ENCODE measurements around the gene SOX6.

The SOX6 gene

DNA sequence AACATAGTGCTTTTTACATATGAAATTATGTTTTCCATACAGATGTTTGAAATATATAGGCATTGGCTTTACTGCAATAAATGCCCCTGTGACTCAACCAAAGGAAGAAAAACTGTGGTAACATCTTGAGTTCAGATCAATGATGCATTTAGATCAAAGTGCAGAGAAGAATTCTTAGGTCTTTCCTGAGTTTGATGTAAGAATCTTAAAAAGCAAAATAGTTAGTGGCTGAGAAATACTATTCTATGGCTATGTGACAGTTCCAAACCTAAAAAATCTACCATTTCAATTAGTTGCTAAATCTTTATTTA, 93.7 kb downstream of the SOX6 start:
- no peak for DNase-seq

- no peak for DNase-seq
Observed at GRCh38 chr11:16261836-16262644, 94.3 kb downstream of the SOX6 start.

DNA sequence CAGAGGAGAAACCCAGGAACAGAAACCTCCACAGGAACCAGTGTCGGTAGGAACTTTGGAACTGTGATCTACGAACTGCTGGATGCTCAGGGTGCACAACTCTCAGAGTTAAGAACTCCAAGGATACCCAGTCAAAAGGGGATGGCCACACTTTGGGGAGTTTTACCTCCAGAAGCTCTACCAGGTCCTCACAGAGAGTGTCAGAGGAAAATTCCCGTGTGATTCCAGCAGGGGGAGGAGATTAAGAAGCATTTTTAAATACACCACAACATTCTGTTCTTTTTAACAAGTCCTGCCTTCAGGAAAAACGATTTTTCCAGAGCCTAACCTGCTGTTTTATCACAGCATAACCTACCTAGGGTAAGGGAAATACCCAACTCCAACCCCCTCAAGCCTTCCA, 104.0 kb downstream of the SOX6 start:
- DNase-seq: no peak

GRCh38 chr11:16248248-16248647, 108.1 kb downstream of the SOX6 start:
- DNase-seq: no peak

GRCh38 chr11:16242806-16243205, 113.5 kb downstream of the SOX6 start:
- no peak for DNase-seq

DNA sequence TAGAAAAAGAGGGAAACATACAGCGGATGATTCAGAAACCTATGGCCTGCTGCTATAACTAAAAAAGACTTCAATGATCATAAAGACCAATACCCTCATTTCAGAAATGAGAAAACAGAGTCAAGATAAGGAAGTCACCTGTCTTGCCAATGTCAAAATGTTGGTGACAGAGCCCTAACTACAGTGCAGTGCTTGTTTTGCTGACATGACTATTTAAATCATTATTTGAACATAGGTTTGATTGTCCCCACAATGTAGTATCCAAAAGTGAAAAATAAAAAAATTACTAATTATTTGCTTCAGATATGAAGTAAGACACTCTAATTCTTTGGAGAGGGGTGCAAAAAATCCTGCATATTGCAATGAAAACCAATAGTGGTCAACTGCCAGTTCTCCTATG, 115.7 kb downstream of the SOX6 start:
- no peak for DNase-seq

GRCh38 chr11:16239141-16240105, 116.9 kb downstream of the SOX6 start:
- no peak for DNase-seq

DNA sequence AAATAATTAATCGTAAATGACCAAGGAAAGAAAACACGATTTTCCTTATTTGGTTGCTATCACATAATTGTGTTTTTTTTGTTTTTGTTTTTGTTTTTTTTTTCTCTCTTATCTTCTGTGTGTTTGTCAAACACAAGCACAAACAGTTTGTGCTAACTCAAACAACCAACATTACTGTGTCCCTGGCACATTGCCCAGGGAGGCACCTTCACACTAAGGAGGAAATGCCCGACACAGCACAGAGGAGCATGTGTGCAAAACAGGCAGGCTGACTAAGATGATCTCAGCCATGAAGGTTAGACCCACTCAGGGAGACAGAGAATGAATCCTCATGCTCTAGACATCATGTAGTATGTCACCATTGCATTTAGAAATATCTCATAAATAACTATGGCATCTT, 130.1 kb downstream of the SOX6 start:
- DNase-seq: no peak

DNA sequence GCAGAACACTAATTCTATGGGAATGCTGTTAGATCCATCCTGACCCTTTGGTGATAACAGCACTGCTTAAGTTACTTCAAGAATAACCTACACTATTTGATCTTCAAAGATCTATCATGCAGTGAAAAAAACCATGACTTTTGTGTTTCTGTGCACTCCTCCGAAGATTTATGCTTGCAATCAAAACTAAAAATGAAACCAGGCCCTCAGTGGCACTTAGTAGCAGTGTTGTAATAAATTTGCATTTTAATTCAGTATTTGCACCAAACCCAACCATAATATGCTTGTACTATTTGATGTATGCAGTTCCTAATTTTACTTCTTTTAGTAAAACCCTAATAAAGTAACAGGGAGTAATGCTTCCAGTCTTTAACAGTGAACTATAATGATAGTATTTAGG, 130.7 kb downstream of the SOX6 start:
- DNase-seq: no peak

DNA sequence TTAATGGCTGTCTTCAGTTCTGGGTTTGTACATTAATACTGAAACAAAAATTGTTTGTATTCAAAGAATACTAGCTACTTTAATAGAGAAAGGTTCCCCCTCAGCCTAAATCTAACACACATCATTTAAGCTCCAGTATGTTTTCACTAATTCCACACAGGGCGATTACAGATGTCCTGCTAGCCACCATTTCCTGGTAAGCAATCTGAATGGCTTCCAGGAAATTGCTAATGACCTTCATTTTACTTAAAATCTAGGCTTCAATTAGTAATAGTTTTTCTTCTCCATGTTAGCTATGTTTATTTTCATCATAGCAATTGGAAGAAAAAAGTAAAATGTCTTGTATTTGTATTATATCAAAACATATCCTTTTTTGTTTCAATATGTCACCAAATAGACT, 132.8 kb downstream of the SOX6 start:
- DNase-seq: no peak

DNA sequence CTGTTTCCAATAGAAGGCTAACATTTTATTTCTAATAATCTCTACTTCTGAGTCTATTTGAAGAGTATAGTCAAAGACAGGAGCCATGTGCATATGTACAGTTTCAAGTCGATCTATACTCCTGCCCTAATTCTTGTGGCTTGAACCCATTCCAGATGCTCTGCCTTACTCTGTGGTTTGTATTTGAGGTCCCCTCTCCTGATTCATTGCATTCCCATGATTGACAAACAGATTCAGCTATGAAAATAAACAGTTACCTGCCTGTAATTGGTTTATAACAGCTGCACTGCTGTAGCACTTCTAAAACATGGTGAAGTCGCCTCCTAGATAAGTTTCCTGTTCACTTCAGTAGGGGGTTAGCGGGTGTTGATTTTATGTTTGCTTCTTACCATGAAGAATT, 138.7 kb downstream of the SOX6 start:
- no peak for DNase-seq

DNA sequence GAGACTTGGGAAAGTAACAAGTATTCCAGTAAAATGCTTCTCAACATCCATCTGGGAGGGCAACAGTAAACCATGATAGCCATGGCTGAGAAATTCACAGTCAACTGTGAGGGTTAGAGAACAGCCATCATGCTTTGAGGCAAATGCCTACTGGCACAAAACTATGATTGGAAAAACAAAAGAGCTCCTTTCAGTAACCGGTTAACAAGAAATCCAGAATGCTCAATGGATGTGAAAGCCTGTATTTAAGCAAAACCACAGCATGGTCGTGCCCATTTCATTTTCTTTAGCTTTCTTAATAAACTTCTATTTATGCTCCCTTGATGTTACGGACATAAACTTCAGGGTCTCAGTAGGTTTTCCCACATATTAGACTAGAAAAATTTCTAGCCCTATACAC, 139.5 kb downstream of the SOX6 start:
- no peak for DNase-seq

- no peak for DNase-seq
Observed at GRCh38 chr11:16215352-16215751, 141.0 kb downstream of the SOX6 start.

DNA sequence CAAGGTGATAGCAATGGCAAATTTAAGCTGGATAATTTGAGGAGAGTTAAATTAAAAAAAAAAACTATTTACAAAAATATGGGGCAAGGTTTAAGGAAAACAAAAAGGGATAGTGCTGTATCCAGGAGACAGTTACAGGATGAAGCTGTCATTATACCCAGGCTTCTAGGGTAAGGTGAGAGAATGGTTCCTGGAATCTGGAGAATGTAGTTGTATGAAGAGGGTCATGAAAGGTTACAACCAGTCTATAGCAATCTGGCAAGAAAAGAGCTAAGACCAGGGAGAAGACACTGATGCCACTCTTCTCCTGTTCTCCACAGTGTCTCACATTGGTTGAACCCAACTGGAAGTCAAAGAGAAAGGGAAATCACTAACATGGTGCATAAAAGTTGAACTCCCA, 144.9 kb downstream of the SOX6 start:
- DNase-seq: no peak

DNA sequence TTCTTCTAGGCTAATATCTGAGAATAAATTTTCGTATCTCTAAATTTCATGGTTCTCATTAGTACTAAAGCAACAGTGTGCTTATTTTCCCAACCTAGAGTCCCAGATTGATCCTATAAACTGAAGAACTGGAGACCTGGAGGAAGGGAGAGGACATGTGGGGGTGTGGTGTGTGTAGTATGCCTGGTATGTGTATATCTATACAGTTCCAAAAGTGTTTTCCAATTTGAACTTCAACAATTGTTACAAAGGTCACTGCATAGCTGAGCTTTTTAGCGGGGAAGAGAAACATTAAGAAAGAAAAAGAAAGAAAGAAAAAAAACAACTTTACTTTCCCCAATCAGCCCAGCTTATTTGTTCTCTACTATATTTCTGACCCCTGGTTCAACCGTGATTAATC, 152.1 kb downstream of the SOX6 start:
- no peak for DNase-seq

- DNase-seq: no peak
Observed at GRCh38 chr11:16195651-16196050, 160.7 kb downstream of the SOX6 start.

DNA sequence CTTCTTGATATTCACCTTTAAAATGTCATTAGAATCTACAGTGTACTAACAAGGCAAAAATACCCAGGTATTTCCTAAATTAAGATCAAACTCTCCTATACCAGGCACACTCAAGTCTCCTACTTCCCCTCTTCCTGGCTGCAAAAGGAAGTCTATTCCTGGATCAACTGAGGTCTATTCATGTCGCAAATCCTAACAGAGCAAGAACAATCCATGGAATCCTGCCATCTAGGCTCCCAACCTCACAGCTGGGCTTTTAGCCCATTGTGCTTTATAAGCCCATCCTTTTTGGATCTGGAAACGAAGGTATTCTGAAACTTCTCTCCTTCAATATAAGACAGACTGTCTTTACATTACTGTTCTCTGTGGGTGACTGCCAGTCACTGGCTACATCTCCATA, 161.8 kb downstream of the SOX6 start:
- DNase-seq: no peak

DNA sequence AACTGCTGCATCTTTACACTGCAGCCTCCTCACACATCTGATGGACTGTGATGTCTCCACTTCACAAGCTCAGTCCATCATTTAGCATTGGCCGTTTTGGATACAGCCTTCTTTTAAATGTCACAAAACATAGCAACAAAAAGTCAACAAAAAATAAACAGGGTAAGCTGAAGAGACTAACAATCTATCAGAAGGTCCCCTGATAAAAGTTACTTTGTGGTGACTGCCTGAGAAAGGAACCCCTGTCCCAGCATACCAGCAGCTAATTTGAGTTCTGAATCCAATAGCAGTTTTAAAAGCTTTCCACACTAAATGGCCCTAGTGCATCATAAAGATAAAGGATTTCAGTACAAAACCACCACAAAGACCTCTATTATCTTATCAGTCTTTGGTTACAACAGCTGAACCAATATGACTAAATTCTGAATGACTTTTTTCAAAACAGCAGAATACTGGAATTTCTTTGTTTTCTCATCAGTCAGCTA, 162.4 kb downstream of the SOX6 start:
- DNase-seq: no peak

DNA sequence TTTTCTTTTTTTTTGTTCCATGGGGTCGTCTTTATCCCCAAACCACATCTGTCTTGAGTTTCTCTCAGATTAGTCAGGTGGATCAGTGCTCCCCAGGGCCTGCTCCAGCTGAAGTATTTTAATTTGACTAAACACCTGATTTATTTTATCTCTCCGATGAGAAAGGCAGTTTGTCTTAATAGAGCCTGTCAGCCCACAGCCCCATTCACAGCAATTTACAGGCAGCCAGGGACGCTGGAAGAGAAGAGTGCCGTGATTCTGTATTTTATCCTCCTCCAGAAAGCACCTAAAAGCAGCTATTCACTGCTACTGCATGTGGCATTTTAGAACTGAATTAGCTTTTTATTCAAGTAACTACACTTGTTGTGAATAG, 164.5 kb downstream of the SOX6 start:
- DNase-seq: no peak

DNA sequence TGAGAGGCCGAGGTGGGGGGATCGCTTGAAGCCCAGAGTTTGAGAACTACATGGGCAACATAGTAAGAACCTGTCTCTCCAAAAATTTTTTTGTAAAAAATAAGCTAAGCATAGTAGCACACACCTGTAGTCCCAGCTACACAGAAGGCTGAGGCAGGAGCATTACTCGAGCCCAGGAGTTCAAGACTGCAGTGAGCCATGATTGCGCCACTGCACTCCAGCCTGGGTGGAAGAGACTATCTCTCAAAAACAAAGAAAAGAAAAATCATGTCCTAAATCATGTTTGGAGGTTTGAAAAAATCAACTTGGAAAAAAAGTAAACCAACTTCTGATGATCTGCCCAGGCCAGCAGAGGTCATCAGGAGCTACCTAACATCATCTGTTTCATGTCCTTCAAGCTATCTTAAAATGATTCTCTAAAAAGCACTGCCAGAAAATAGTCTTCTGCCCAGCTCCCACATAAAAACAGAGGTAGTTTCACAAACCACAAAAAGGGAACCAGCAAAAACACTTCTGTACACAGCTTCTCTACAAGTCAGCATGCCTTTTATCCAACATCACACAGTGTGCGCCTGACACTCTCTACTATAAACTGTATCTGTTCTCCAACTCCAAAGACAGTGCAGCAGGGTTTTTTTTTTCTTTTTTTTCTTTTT, 165.0 kb downstream of the SOX6 start:
- no peak for DNase-seq

DNA sequence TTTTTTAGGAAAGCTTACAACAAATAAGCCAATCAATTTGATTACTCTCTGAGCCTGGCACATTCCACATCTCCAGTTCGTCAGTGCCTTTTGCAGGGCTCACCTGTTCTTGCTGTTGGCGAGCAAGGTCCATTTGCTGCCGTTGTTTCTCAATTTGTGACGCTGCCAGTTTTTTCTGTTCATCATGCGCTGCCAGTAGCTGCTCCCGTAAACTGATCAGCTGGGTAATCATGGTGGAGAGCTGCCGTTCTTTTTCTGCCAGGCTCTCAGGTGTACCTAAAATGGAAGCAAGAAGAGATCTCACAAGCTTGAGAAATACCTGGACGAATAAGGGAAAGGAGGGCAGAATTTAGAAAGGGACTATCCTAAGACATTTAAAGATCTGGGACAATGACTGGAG, 169.7 kb downstream of the SOX6 start:
- no peak for DNase-seq

DNA sequence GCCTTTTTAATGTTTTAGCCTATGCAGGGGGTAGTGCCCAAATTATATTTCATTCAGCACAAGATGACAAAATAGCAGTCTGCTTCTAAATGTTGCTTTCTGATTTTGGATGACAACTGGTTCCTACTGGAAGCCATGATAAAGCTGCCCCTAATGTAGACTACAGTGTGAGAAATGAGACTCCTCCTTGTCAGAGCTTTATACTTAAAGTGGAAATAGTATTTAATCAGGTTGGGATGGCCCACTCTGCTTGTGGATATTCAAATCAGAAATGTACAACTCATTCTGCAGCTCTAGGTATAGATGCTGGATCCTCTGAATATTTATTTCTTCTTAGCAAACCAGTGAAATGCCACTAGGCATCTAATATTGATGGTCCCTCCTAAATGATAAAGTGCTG, 171.3 kb downstream of the SOX6 start:
- no peak for DNase-seq

DNA sequence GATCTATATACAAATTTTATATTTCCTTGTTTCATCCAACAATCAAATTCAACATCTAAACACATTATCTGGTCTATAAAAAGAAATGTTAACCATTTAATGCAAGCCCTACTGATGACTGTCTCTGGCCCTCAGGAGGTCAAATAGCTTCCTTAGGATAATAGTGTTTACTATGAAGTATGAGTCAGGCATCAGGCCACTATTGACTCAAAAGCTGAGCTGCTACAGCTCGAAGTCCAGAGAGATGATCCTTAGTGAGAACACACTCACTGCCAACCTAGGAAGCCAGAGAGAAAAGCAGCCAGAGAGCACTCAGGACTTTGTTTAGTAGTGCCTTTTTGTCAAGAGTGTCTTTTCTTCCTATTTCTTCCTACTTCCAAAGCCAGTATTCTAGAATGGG, 171.8 kb downstream of the SOX6 start:
- DNase-seq: no peak

DNA sequence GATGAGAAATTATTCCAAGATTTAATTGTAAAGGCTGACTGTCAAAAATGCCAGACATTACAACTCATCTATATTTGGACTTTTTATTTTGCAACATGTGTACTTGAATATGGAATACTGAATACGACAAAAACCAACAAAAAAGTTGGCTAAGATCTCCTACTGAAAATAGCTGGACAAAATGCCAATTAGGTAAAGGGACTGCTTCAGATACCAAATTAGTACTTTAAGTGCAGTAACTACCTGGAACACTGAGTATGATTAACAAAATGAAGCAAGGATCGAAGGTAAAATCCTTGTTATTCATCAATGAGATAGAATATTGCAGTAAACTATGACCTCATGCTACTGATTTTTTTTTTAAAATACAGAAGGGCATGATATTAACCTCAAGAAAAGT, 173.8 kb downstream of the SOX6 start:
- DNase-seq: no peak
